Lower leg skin (tissue), 4 donors: ENCODE measurements around the gene NRXN3. TPM values are rescaled to one million over a fixed set of nuclear protein-coding genes. Genes with fewer than 3 reads are reported as not detected.

Experiments used
- DNase-seq, 2 donors: peaks; one replicate each; pipeline ENCODE4 v3.0.0-alpha.2; 2019; ENCODE audit warnings: low spot score in 2 of 2
- H3K4me3 ChIP-seq: fragments of 200-600 bp; sonication (generic); 2 replicates; pipeline ENCODE4 v1.5.1; 2017; ENCODE audit warnings: mild to moderate bottlenecking, low read depth; ENCODE audit not compliant: poor library complexity, severe bottlenecking
- CTCF ChIP-seq, 3 donors: fragments of 450-650 bp; IDR thresholded peaks; one replicate each; pipeline ENCODE4 v1.5.1; 2016; ENCODE audit warnings: antibody characterized with exemption in 3 of 3, mild to moderate bottlenecking in 3 of 3, moderate library complexity in 2 of 3
- POLR2A ChIP-seq, 2 donors: fragments of 450-650 bp; IDR thresholded peaks; one replicate each; pipeline ENCODE4 v1.6.1; 2016 to 2017; ENCODE audit warnings: antibody characterized with exemption in 2 of 2, mild to moderate bottlenecking in 1 of 2, moderate library complexity in 1 of 2
- WGBS, 2 donors: methylation state at CpG; one replicate each; pipeline ENCODE4 v1.1.5; 2018; 5-methylcytosine and 5-hydroxymethylcytosine counted together
- intact Hi-C: fragments of 100-400 bp; cut with DNase I; formaldehyde crosslinking; loops from one replicate; pipeline ENCODE4 v1.15.0; 2023; ENCODE audit warnings: low total_unique reads
- total RNA-seq, 4 donors: library from RNA; depleted of rRNA; stranded (reverse); fragments of >200 nt; gene quantifications; one replicate each; pipeline ENCODE4 v1.1.0, GENCODE V29; 2016

Gene NRXN3
- total RNA-seq, 4 donors from 2014 or later = 0.61 to 2.4 (median 1.7) TPM

- intact Hi-C loops = no loop called here
- no peak for DNase-seq
- 32 to 38% methylated on average over 3 of the region's 3 CpGs for WGBS, 2 donors
- TF ChIP-seq POLR2A (IDR thresholded peaks at IDR 0.05) = no peak
- no peak for TF ChIP-seq CTCF (IDR thresholded peaks at IDR 0.05)
- no peak overlapping the region for H3K4me3 ChIP-seq
Observed at GRCh38 chr14:78356391-78356790, 186.2 kb downstream of the NRXN3 start.

GRCh38 chr14:78358591-78358990 lies 188.4 kb downstream of the NRXN3 start:
- intact Hi-C loops = no loop called here

GRCh38 chr14:78359581-78359980 lies 189.4 kb downstream of the NRXN3 start:
- H3K4me3 ChIP-seq = no peak overlapping the region
- WGBS, 2 donors = 82 to 88% methylated on average over 5 of the region's 5 CpGs
- TF ChIP-seq POLR2A (IDR thresholded peaks at IDR 0.05) (no peak), CTCF (IDR thresholded peaks at IDR 0.05) (no peak)
- no peak for DNase-seq
- intact Hi-C loops = no loop called here

More at GRCh38 chr14:78358591-78358990, 188.4 kb downstream of the NRXN3 start:
- H3K4me3 ChIP-seq = no peak overlapping the region
- TF ChIP-seq POLR2A (IDR thresholded peaks at IDR 0.05) (no peak), CTCF (IDR thresholded peaks at IDR 0.05) (no peak)
- no peak for DNase-seq
- WGBS, 2 donors = 74 to 83% methylated on average over 4 of the region's 4 CpGs

DNA sequence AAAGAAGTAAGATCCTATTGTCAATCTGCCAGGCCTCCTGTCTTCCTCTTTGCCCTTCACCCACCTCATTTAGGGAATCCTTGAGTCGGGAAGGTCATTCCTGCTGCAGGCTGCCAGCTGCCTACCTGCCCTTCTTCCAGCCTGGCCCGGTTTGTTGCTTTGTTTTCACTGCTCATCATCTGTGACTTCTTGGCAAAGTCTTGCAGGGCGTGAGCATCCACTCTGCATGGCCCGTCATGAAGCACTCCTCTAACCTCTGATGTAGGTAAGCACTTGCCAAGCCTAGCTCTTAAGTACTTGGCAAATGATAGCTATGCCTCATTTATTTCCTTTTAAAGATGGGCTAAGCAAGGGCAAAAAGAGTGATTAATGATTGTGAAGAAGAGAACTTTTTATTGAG lies 192.8 kb downstream of the NRXN3 start:
- no peak for DNase-seq
- H3K4me3 ChIP-seq = no peak overlapping the region
- WGBS, 2 donors = 42 to 50% methylated on average over 4 of the region's 4 CpGs
- TF ChIP-seq CTCF (IDR thresholded peaks at IDR 0.05) (no peak), POLR2A (IDR thresholded peaks at IDR 0.05) (no peak)
- intact Hi-C loops = no loop called here

- H3K4me3 ChIP-seq = no peak overlapping the region
- TF ChIP-seq CTCF (IDR thresholded peaks at IDR 0.05) (no peak), POLR2A (IDR thresholded peaks at IDR 0.05) (no peak)
- DNase-seq = no peak
- intact Hi-C loops = no loop called here
Observed at GRCh38 chr14:78367355-78367754, 197.2 kb downstream of the NRXN3 start.

DNA sequence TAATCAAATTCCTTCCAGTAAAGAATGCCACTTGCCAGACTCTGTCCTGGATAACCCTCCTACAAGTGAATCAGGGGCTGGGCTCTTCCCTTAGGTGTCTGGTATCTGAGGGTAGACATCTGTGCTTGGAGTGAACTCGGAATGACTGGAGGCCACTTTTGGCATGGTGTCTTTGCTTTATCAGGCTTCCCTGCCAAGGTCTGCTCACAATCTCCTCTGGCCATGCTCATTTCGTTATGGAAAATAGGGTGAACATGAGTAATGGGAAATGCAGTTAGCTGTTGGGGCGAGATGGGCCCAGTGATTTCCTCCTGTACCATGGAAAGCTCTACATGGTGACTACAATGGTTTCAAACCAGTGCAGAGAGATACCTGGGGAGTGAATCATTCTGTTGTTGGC lies 212.9 kb downstream of the NRXN3 start:
- intact Hi-C loops = no loop called here
- WGBS, 2 donors = 56 to 60% methylated on average over 3 of the region's 3 CpGs
- no peak overlapping the region for H3K4me3 ChIP-seq
- no peak for TF ChIP-seq CTCF (IDR thresholded peaks at IDR 0.05)
- TF ChIP-seq POLR2A (IDR thresholded peaks at IDR 0.05) = no peak
- DNase-seq = no peak
